Fibroblast of the aortic adventitia (primary cell): ENCODE data around the gene SFXN1. TPM values are rescaled to one million over a fixed set of nuclear protein-coding genes. Genes with fewer than 3 reads are reported as not detected.

Source experiments
- DNase-seq: peaks from one replicate; pipeline ENCODE4 v3.0.0-alpha.2; 2010; ENCODE audit warnings: low read depth
- H3K4me3 ChIP-seq: 2 replicates; pipeline ENCODE4 v1.5.1; 2011; ENCODE audit warnings: low read depth, mild to moderate bottlenecking, control low read depth, low read length, moderate library complexity
- CTCF ChIP-seq: IDR thresholded peaks from 2 replicates; pipeline ENCODE4 v1.5.1; 2011; ENCODE audit warnings: mild to moderate bottlenecking, low read length, control low read depth, inconsistent platforms; ENCODE audit not compliant: insufficient read depth
- total RNA-seq: library from RNA; depleted of rRNA; stranded (reverse); fragments of >200 nt; gene quantifications from 2 replicates; pipeline ENCODE4 v1.2.3, GENCODE V29; 2012; ENCODE audit warnings: low replicate concordance

Gene SFXN1
- total RNA-seq, 1 donor, result 74.7 TPM

GRCh38 chr5:175520873-175521272 is 42.5 kb downstream of the SFXN1 start:
- TF ChIP-seq CTCF, result no peak
- DNase-seq, result no peak

GRCh38 chr5:175521313-175521833 is 43.0 kb downstream of the SFXN1 start:
- no peak for TF ChIP-seq CTCF
- H3K4me3 ChIP-seq, result no peak overlapping the region
- DNase-seq, result no peak

More at GRCh38 chr5:175520873-175521272, 42.5 kb downstream of the SFXN1 start:
- no peak overlapping the region for H3K4me3 ChIP-seq

GRCh38 chr5:175523292-175523691 is 44.9 kb downstream of the SFXN1 start:
- TF ChIP-seq CTCF, result no peak
- no peak overlapping the region for H3K4me3 ChIP-seq
- no peak for DNase-seq

GRCh38 chr5:175524211-175524610 is 45.9 kb downstream of the SFXN1 start:
- no peak for DNase-seq
- no peak overlapping the region for H3K4me3 ChIP-seq
- TF ChIP-seq CTCF, result no peak

- H3K4me3 ChIP-seq, result no peak overlapping the region
- no peak for TF ChIP-seq CTCF
- DNase-seq, result no peak
Observed at GRCh38 chr5:175526691-175527090, 48.3 kb downstream of the SFXN1 start.

GRCh38 chr5:175531361-175531760 is 53.0 kb downstream of the SFXN1 start:
- DNase-seq, result no peak
- no peak for TF ChIP-seq CTCF
- H3K4me3 ChIP-seq, result no peak overlapping the region
